Astrocyte (in vitro differentiated cells and primary cell): ENCODE measurements around the gene PTPRN2. TPM values are rescaled to one million over a fixed set of nuclear protein-coding genes. Genes with fewer than 3 reads are reported as not detected.

Source experiments
- DNase-seq: peaks from one replicate; pipeline ENCODE4 v3.0.0-alpha.2; 2010; ENCODE audit warnings: low read depth
- FAIRE-seq: peaks from 2 replicates; lab custom pipeline; 2011; peaks lifted over from hg19 to GRCh38; lab: Jason Lieb, UNC
- H2AFZ ChIP-seq: 2 replicates; pipeline ENCODE4 v1.6.0; 2012; ENCODE audit warnings: low read depth, low read length, inconsistent platforms
- H3K27ac ChIP-seq: 2 replicates; pipeline ENCODE4 v1.5.1; 2011; ENCODE audit warnings: low read depth, low read length, inconsistent platforms
- H3K27me3 ChIP-seq: 2 replicates; pipeline ENCODE4 v1.6.0; 2011; ENCODE audit warnings: low read length, inconsistent platforms; ENCODE audit not compliant: insufficient read depth
- H3K36me3 ChIP-seq: 2 replicates; pipeline ENCODE4 v1.5.1; 2011; ENCODE audit warnings: low read length, inconsistent platforms; ENCODE audit not compliant: insufficient read depth
- H3K4me1 ChIP-seq: 2 replicates; pipeline ENCODE4 v1.5.1; 2011; ENCODE audit warnings: low read length, inconsistent platforms; ENCODE audit not compliant: insufficient read depth
- H3K4me2 ChIP-seq: 2 replicates; pipeline ENCODE4 v1.6.0; 2012; ENCODE audit warnings: low read length, inconsistent platforms
- H3K4me3 ChIP-seq: 2 replicates; pipeline ENCODE4 v1.5.1; 2011; ENCODE audit warnings: low read depth, mild to moderate bottlenecking, low read length, inconsistent platforms; ENCODE audit not compliant: insufficient read depth
- H3K79me2 ChIP-seq: 2 replicates; pipeline ENCODE4 v1.6.0; 2012; ENCODE audit warnings: mild to moderate bottlenecking, low read length, inconsistent platforms; ENCODE audit not compliant: insufficient read depth
- H3K9ac ChIP-seq: 2 replicates; pipeline ENCODE4 v1.6.0; 2012; ENCODE audit warnings: mild to moderate bottlenecking, low read length, inconsistent platforms
- H3K9me3 ChIP-seq: 2 replicates; pipeline ENCODE4 v1.5.1; 2012; ENCODE audit warnings: low read depth, mild to moderate bottlenecking, low read length, inconsistent platforms; ENCODE audit not compliant: insufficient read depth
- H4K20me1 ChIP-seq: 2 replicates; pipeline ENCODE4 v1.6.0; 2012; ENCODE audit warnings: low read length, inconsistent platforms; ENCODE audit not compliant: insufficient read depth
- H3K27ac Mint-ChIP-seq: one replicate; pipeline ENCODE4 v1.8.0; 2021; ENCODE audit warnings: mild to moderate bottlenecking, mixed read lengths; ENCODE audit not compliant: unreplicated experiment
- H3K27me3 Mint-ChIP-seq: one replicate; pipeline ENCODE4 v1.8.0; 2021; ENCODE audit warnings: low read depth, mixed read lengths; ENCODE audit not compliant: unreplicated experiment
- H3K36me3 Mint-ChIP-seq: one replicate; pipeline ENCODE4 v1.8.0; 2021; ENCODE audit warnings: low read depth, mixed read lengths; ENCODE audit not compliant: unreplicated experiment
- H3K4me1 Mint-ChIP-seq: one replicate; pipeline ENCODE4 v1.8.0; 2021; ENCODE audit warnings: low read depth, mixed read lengths; ENCODE audit not compliant: unreplicated experiment
- H3K4me3 Mint-ChIP-seq: one replicate; pipeline ENCODE4 v1.8.0; 2021; ENCODE audit warnings: mild to moderate bottlenecking, moderate library complexity, mixed read lengths; ENCODE audit not compliant: unreplicated experiment
- H3K9me3 Mint-ChIP-seq: one replicate; pipeline ENCODE4 v1.8.0; 2021; ENCODE audit warnings: mild to moderate bottlenecking, mixed read lengths; ENCODE audit not compliant: unreplicated experiment
- EZH2 ChIP-seq: IDR thresholded peaks from 2 replicates; pipeline ENCODE4 v1.6.1; 2012; ENCODE audit warnings: mild to moderate bottlenecking, low read length, inconsistent platforms; ENCODE audit not compliant: insufficient read depth
- total RNA-seq: library from RNA; stranded (reverse); gene quantifications from 2 replicates; pipeline ENCODE4 v1.2.1, GENCODE V29; 2021
- TF ChIP-seq, protein P1 (sequence below): IDR thresholded peaks from 2 replicates; pipeline ENCODE4 v1.5.1; 2011; ENCODE audit warnings: low read depth, mild to moderate bottlenecking, inconsistent platforms, low read length, moderate library complexity; ENCODE audit not compliant: insufficient read depth

The PTPRN2 gene
- total RNA-seq, 1 donor from 2014 or later = 0.09 TPM

DNA sequence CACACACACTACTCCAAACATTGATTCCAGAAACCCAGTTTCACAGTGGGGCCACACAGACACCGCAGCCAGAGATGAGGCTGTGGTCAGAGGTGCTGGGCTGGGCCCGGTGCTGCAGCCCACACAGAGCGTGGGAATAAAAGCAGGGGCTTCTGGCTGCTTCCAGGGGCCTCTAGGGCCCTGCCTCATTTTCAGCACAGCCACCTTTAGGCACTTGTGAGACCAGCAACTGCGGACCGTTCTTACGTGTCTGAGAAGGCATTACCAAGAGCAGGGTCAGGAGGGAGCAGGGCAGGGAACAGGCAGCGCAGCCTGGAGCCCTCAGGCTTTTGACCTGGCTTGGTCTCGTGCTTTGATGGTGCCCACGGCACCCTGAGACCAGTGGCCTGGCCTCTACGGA is 980.4 kb downstream of the PTPRN2 start:
- H4K20me1 ChIP-seq = no peaks in the 10 kb centered on the region
- H3K27me3 Mint-ChIP-seq = no peaks in the 10 kb centered on the region

DNA sequence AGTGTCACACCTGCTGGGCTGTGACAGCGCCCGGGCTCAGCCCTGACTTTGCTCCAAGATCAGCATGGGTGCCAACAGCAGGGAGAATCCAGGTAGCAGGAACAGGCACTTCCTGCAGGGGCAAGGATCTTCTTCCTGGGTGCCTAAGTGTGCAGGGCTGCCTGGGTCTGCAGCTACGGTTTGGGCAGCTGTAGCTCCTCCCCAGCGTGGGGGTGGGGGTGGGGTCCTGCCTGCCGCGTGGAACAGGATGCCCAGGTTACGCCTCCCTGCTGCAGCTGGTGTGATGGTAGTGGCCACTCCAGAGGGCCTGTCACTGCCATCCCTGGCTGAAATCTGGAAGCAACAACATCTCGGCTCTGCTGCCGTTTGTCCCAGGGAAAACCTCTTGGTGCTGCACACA is 981.5 kb downstream of the PTPRN2 start:
- Mint-ChIP-seq H3K27ac (no peak overlapping the region), H3K27me3 (no peaks in the 10 kb centered on the region), H3K4me1 (no peaks in the 10 kb centered on the region), H3K9me3 (peaks cover 39% of the 10 kb centered on the region), H3K36me3 (no peaks in the 10 kb centered on the region), H3K4me3 (no peak overlapping the region)
- no peak overlapping the region for H2AFZ ChIP-seq
- H3K27me3 ChIP-seq = no peaks in the 10 kb centered on the region
- no peak for TF ChIP-seq EZH2
- H3K27ac ChIP-seq = no peak overlapping the region
- H3K36me3 ChIP-seq = no peaks in the 10 kb centered on the region
- no peaks in the 10 kb centered on the region for H4K20me1 ChIP-seq
- H3K4me1 ChIP-seq = no peaks in the 10 kb centered on the region
- H3K9ac ChIP-seq = no peak overlapping the region
- H3K4me2 ChIP-seq = no peak overlapping the region
- DNase-seq = no peak
- no peaks in the 10 kb centered on the region for H3K9me3 ChIP-seq
- no peak for FAIRE-seq
- no peaks in the 10 kb centered on the region for H3K79me2 ChIP-seq
- no peak overlapping the region for H3K4me3 ChIP-seq

More for the DNA sequence above, 980.4 kb downstream of the PTPRN2 start:
- no peaks in the 10 kb centered on the region for H3K4me1 Mint-ChIP-seq
- H3K4me3 Mint-ChIP-seq = no peak overlapping the region
- TF ChIP-seq, protein P1, sequence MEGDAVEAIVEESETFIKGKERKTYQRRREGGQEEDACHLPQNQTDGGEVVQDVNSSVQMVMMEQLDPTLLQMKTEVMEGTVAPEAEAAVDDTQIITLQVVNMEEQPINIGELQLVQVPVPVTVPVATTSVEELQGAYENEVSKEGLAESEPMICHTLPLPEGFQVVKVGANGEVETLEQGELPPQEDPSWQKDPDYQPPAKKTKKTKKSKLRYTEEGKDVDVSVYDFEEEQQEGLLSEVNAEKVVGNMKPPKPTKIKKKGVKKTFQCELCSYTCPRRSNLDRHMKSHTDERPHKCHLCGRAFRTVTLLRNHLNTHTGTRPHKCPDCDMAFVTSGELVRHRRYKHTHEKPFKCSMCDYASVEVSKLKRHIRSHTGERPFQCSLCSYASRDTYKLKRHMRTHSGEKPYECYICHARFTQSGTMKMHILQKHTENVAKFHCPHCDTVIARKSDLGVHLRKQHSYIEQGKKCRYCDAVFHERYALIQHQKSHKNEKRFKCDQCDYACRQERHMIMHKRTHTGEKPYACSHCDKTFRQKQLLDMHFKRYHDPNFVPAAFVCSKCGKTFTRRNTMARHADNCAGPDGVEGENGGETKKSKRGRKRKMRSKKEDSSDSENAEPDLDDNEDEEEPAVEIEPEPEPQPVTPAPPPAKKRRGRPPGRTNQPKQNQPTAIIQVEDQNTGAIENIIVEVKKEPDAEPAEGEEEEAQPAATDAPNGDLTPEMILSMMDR = no peak
- TF ChIP-seq EZH2 = no peak
- no peaks in the 10 kb centered on the region for H3K36me3 ChIP-seq
- H3K4me2 ChIP-seq = no peak overlapping the region
- no peaks in the 10 kb centered on the region for H3K27me3 ChIP-seq
- H3K27ac Mint-ChIP-seq = no peak overlapping the region
- H3K79me2 ChIP-seq = no peaks in the 10 kb centered on the region
- FAIRE-seq = no peak
- no peaks in the 10 kb centered on the region for H3K4me1 ChIP-seq
- H3K4me3 ChIP-seq = no peak overlapping the region
- H3K9me3 ChIP-seq = no peaks in the 10 kb centered on the region
- H3K9ac ChIP-seq = no peak overlapping the region
- H2AFZ ChIP-seq = no peak overlapping the region
- H3K27ac ChIP-seq = no peak overlapping the region
- no peaks in the 10 kb centered on the region for H3K36me3 Mint-ChIP-seq
- DNase-seq = no peak
- H3K9me3 Mint-ChIP-seq = peaks cover 39% of the 10 kb centered on the region

DNA sequence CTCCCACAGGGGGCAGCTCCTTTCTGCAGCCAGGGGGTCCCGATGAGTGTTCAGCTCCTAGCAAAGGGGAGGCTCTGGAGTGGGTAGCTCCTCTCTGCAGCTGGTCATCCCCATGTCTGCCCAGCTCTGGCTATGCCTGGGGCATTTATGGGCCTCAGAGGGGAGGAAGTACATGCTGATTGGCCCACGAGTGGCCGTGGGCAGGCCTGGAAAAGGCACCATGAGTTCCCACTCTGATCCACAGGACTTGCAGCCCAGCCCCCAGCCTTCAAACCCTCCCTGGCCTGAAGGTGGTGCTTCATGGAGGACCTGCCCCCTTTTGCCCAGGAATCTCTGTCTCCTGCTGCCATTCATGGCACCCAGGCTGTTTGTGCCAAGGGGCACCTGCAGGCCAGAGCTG is 982.0 kb downstream of the PTPRN2 start:
- no peaks in the 10 kb centered on the region for H3K36me3 Mint-ChIP-seq
- Histone ChIP-seq H3K9ac (no peak overlapping the region), H3K36me3 (no peaks in the 10 kb centered on the region), H2AFZ (no peak overlapping the region), H4K20me1 (no peaks in the 10 kb centered on the region), H3K4me1 (no peaks in the 10 kb centered on the region), H3K9me3 (no peaks in the 10 kb centered on the region), H3K4me2 (no peak overlapping the region), H3K4me3 (no peak overlapping the region), H3K27me3 (no peaks in the 10 kb centered on the region), H3K27ac (no peak overlapping the region), H3K79me2 (no peaks in the 10 kb centered on the region)
- H3K4me1 Mint-ChIP-seq = no peaks in the 10 kb centered on the region
- FAIRE-seq (no peak), DNase-seq (no peak)
- TF ChIP-seq, protein P1 = no peak
- TF ChIP-seq EZH2 = no peak
- no peak overlapping the region for H3K4me3 Mint-ChIP-seq
- no peak overlapping the region for H3K27ac Mint-ChIP-seq
- H3K27me3 Mint-ChIP-seq = no peaks in the 10 kb centered on the region
- H3K9me3 Mint-ChIP-seq = peaks cover 37% of the 10 kb centered on the region
